Lower leg skin (tissue), 3 donors: ENCODE measurements around the gene RNF144A.

ENCODE experiments used
- POLR2A ChIP-seq, 2 donors: fragments of 450-650 bp; IDR thresholded peaks; one replicate each; pipeline ENCODE4 v1.6.1; 2016 to 2017; ENCODE audit warnings: antibody characterized with exemption in 2 of 2, mild to moderate bottlenecking in 1 of 2, moderate library complexity in 1 of 2
- TF ChIP-seq, protein P1 (sequence below), 3 donors: fragments of 450-650 bp; IDR thresholded peaks; one replicate each; pipeline ENCODE4 v1.5.1; 2016; ENCODE audit warnings: antibody characterized with exemption in 3 of 3, mild to moderate bottlenecking in 3 of 3, moderate library complexity in 2 of 3

DNA sequence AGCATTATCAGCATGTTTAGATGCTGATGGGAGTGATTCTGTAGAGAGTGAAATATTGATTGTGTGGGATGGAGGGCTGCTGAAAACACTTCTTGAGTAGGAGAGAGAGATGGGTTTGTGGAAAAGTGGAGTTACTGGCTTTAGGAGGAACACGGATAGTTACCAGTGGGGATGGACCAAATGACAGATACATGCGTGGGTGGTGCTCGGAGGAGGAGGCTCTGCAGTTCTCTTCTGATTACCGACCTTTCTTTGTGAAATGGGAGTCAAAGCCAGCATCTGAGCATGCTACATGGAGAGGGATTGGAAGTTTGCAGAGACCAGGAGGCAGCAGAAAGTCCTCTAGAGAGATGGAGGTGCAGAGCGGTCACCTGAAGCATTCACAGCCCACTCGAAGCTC is 26.3 kb downstream of the RNF144A start:
- TF ChIP-seq POLR2A (IDR thresholded peaks at IDR 0.05): no peak
- TF ChIP-seq, protein P1, sequence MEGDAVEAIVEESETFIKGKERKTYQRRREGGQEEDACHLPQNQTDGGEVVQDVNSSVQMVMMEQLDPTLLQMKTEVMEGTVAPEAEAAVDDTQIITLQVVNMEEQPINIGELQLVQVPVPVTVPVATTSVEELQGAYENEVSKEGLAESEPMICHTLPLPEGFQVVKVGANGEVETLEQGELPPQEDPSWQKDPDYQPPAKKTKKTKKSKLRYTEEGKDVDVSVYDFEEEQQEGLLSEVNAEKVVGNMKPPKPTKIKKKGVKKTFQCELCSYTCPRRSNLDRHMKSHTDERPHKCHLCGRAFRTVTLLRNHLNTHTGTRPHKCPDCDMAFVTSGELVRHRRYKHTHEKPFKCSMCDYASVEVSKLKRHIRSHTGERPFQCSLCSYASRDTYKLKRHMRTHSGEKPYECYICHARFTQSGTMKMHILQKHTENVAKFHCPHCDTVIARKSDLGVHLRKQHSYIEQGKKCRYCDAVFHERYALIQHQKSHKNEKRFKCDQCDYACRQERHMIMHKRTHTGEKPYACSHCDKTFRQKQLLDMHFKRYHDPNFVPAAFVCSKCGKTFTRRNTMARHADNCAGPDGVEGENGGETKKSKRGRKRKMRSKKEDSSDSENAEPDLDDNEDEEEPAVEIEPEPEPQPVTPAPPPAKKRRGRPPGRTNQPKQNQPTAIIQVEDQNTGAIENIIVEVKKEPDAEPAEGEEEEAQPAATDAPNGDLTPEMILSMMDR (IDR thresholded peaks at IDR 0.05): no peak
